AG10803 (cell line): ENCODE measurements around the gene PKHD1.

Experiments used
- DNase-seq: peaks from one replicate; pipeline ENCODE4 v3.0.0; 2010; ENCODE audit warnings: low read depth
- H3K4me3 ChIP-seq: 2 replicates; pipeline ENCODE4 v1.5.1; 2011; ENCODE audit warnings: mild to moderate bottlenecking, low read length, control low read depth
- TF ChIP-seq, protein P1 (sequence below): conservative IDR thresholded peaks from 2 replicates; pipeline ENCODE4 v1.5.1; 2011; ENCODE audit warnings: mild to moderate bottlenecking, low read length, control low read depth, inconsistent platforms

PKHD1 gene

DNA sequence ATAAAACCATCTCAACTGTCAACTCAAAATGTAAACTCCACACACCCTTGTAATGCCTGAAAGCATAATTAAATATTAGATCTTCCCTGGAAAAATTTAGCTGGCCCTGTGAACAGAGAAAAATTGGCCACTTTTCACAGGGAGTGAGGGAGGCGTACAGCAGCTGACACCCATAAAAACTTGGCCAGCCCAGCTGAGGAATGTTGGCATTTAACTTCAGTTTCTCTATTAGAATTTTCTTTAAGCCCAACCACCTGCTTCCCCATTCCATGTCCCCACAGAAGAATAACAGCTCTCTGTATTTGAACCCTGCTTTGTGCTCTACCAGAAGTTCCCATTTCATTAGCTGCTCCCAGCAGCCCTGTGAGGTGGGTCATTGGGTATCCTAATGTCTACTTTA is 41.0 kb downstream of the PKHD1 start:
- DNase-seq = peak; percentile 3
- TF ChIP-seq, protein P1, sequence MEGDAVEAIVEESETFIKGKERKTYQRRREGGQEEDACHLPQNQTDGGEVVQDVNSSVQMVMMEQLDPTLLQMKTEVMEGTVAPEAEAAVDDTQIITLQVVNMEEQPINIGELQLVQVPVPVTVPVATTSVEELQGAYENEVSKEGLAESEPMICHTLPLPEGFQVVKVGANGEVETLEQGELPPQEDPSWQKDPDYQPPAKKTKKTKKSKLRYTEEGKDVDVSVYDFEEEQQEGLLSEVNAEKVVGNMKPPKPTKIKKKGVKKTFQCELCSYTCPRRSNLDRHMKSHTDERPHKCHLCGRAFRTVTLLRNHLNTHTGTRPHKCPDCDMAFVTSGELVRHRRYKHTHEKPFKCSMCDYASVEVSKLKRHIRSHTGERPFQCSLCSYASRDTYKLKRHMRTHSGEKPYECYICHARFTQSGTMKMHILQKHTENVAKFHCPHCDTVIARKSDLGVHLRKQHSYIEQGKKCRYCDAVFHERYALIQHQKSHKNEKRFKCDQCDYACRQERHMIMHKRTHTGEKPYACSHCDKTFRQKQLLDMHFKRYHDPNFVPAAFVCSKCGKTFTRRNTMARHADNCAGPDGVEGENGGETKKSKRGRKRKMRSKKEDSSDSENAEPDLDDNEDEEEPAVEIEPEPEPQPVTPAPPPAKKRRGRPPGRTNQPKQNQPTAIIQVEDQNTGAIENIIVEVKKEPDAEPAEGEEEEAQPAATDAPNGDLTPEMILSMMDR = no peak
- H3K4me3 ChIP-seq = no peak overlapping the region

DNA sequence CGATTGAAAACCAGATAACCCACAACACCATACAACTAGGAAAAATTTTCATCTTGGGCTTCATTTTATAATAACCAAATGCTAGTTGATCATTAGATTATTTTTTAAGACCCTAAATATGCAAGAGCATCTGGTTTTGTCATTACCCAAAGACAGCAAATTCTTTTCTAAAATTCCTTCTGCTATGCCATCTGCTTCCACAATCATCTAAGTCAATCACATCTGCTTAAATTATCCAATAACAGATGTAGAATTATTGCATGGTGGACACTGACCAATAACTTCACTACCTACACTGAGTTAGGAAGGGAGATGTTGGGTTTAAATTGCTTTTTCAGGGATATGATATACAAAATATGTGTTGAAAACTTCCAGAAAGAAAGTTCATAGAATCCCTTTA is 41.9 kb downstream of the PKHD1 start:
- H3K4me3 ChIP-seq = no peak overlapping the region
- TF ChIP-seq, protein P1 = no peak
- no peak for DNase-seq

DNA sequence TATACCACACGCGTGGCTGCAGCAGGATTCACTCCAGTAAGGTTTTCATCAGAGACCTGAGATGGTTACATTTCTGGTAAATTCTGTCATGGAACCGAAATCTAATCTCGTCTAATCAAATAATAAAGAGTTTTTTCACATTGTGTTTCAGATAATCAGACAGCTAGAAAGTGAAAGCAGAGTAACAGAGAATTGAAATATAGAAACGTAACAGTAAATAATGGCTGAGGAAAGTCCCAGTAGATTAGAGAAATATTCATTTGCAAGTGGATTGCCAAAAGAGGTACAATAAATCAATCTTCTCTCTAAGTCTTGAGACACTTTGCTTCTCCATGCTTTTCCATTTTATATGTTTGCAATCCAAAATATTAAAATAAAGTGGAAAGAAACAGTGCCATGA is 42.4 kb downstream of the PKHD1 start:
- H3K4me3 ChIP-seq = no peak overlapping the region
- DNase-seq = no peak
- TF ChIP-seq, protein P1 = no peak

DNA sequence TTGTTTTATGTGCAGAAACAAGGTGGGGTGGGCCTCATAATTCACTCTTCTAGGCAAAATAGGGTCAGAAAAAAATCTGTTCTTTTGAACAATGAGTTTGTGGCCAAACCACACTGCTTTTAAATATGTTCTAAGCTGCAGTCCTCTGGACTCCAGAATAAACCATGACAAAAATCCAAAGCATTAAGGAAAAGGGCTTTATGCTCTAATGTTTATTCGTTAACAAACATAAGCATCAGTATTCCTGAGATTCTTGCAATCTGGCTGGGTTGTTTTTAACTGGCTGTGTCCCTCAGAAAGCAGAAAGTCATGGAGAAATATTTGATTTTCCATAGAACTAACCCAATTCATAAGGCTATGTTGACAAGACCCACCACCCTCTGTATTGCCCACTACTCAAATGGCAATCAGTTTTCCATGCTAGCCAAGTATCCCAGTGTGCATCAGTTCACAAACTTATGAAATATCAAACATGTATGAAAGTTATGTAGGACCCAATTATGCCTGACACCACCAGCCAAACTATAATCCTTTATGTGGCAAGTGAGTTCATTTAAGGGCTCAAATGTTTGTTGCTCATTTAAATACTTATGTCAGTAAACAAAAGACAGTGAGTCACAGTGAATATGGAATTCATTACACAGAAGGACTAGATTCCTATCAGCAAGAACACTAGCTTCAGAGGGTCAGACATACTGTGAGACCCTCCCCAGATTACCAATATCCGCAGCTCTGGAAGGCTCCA is 45.1 kb downstream of the PKHD1 start:
- no peak for DNase-seq
- TF ChIP-seq, protein P1 = no peak
- no peak overlapping the region for H3K4me3 ChIP-seq

DNA sequence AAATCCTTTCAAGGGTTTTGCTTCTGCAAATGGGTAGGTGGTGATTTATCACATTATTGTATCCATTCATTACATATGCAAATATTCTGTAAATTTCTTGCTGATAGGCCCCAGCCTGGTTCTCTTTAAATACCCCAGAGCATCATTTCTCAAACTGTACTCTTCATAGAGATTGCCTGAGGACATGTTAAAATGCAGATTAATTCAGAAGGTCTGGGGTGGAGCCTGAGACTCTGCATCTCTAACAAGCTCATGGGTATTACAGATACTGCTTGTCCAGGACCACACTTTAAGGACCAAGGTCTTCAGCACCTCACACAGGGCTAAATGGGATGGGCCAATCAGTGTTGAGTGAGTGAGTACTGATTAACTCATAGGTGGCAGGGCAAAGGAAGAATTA is 46.3 kb downstream of the PKHD1 start:
- TF ChIP-seq, protein P1 = no peak
- DNase-seq = no peak
- H3K4me3 ChIP-seq = no peak overlapping the region

DNA sequence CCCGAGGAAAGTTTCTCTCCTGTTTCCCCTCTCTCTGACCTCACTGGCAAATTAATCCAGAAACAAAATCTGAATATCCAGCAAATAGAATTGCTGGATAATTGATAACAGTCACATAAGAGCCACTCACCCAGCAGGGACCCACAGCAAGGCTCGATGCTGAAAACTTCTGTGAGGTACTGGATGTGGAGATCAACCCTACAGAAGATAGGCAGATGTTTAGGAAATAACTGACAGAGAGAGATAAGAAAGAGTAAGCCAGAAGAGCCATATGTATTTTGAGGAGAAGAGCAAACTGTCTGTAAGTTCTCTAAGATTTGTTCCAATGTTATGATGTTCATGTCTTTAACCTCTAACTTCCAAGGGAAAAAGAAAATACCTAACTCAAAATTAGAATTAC is 59.7 kb downstream of the PKHD1 start:
- TF ChIP-seq, protein P1 = no peak
- no peak overlapping the region for H3K4me3 ChIP-seq
- no peak for DNase-seq

DNA sequence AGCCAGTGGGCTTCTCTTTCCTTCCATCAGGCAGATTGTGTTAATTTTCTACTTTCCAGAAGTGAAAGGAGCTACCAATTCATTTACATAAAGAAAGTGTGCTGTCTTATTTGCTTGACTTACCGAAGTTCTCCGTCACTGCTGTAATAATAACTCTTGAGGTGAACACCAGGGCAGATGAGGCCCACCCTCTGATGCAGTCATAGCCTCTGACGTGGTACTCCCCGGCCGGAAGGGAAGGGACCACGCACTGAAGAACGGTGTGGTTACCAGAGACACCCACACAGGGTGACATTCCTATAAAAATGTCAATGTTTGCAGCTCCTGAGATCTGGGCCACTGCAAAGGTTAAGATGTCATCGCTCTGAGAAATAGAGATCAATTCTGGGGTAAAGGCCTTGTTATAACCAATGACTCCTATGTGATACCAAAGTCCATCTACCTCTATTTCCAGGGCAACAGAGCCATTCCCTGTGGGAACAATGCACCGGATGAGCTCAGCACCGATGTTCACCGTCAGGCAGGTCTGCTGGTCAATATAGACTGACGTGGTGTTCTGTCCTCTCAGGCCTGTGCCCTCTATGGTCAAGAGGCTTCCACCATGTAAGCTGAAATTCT is 62.9 kb downstream of the PKHD1 start:
- DNase-seq = no peak
- TF ChIP-seq, protein P1 = no peak
- no peak overlapping the region for H3K4me3 ChIP-seq
